ENCODE results near the gene HS6ST1. TPM values are rescaled to one million over a fixed set of nuclear protein-coding genes. Genes with fewer than 3 reads are reported as not detected.
A peak's percentile ranks its signal among the peaks of the same experiment; 100 is the strongest.

The HS6ST1 gene
- total and polyA plus RNA-seq, 7 donors = 12.0 to 27.4 (median 17.1) TPM

DNA sequence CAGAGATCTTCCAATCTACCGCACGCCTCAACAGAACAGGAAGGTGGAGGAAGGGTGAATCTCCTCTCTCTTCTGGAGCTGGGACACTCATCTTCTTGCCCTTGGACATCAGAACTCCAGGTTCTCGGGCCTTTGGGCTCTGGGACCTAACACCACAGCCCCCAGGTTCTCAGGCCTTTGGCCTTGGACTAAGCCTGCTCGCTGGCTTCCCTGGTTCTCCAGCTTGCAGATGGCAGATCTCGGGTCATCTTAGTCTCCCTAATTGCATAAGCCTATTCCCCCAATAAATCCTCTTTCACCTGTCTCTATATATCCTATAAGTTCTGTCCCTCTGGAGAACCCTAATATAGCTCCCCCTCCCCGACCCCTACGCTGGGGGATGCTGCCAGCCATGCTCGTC is 14.8 kb downstream of the HS6ST1 start:
- Histone ChIP-seq H3K36me3 (no peaks in the 10 kb centered on the region), H3K4me3 (no peak overlapping the region), H3K27ac (peak overlapping the region in 2 of 4 donors; percentile 89 to 93), H3K27me3 (no peaks in the 10 kb centered on the region), H3K4me1 (peaks cover 0 to 98% (median 81%) of the 10 kb centered on the region in 4 donors), H3K9me3 (no peaks in the 10 kb centered on the region)
- 95 to 96% methylated on average over 8 of the region's 8 CpGs for WGBS, 2 donors
- no peak for DNase-seq
- no peak for TF ChIP-seq EP300 (IDR thresholded peaks at IDR 0.05)
- TF ChIP-seq, protein P1, sequence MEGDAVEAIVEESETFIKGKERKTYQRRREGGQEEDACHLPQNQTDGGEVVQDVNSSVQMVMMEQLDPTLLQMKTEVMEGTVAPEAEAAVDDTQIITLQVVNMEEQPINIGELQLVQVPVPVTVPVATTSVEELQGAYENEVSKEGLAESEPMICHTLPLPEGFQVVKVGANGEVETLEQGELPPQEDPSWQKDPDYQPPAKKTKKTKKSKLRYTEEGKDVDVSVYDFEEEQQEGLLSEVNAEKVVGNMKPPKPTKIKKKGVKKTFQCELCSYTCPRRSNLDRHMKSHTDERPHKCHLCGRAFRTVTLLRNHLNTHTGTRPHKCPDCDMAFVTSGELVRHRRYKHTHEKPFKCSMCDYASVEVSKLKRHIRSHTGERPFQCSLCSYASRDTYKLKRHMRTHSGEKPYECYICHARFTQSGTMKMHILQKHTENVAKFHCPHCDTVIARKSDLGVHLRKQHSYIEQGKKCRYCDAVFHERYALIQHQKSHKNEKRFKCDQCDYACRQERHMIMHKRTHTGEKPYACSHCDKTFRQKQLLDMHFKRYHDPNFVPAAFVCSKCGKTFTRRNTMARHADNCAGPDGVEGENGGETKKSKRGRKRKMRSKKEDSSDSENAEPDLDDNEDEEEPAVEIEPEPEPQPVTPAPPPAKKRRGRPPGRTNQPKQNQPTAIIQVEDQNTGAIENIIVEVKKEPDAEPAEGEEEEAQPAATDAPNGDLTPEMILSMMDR (IDR thresholded peaks at IDR 0.05) = no peak
- no peak for TF ChIP-seq POLR2A (IDR thresholded peaks at IDR 0.05)
- TF ChIP-seq POLR2AphosphoS5 (IDR thresholded peaks at IDR 0.05) = no peak
- intact Hi-C loops (cut with DNase I) = no loop called here

DNA sequence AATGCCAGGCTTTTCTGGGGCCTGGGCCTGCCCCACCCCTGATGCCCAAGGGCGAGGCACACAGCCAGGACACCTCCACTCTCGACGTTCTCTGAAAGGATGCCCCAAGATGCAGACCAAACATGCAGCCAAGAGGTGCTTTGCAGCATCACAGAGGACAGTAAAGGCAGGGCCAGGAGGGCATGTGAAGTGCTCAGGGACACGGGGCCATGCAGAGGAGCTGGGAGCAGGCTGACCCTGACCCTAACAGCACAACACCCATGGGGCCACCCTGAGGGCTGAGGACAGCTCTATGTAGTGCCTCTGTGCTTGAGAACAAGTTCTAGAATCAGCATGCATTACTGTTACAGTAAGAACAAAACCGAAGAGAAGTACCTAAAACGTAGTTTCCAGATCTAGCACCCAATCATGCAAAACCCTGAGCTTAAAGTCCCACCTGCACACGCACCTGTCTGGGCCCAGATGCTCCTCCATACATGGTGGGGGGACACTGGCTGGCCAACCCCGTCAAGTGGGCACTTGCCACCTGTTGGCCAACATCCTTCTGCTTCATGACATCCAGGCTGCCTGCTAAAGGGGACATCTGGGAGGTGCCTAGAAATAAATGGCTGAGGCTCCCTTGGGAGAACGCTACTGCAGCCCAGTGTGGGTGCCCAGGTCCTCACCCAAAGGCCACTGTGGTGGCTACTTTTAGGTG is 15.4 kb downstream of the HS6ST1 start:
- DNase-seq = peak; percentile 62
- TF ChIP-seq EP300 (IDR thresholded peaks at IDR 0.05) = no peak
- no peak for TF ChIP-seq POLR2A (IDR thresholded peaks at IDR 0.05)
- TF ChIP-seq, protein P1 (IDR thresholded peaks at IDR 0.05) = no peak
- TF ChIP-seq POLR2AphosphoS5 (IDR thresholded peaks at IDR 0.05) = no peak
- H3K9me3 ChIP-seq = no peaks in the 10 kb centered on the region
- intact Hi-C loops (cut with DNase I) = no loop called here
- peak overlapping the region in 2 of 4 donors; percentile 89 to 93 for H3K27ac ChIP-seq
- H3K27me3 ChIP-seq = no peaks in the 10 kb centered on the region
- WGBS, 2 donors = 80 to 82% methylated on average over 9 of the region's 9 CpGs
- H3K36me3 ChIP-seq = no peaks in the 10 kb centered on the region
- H3K4me1 ChIP-seq = peaks cover 0 to 93% (median 75%) of the 10 kb centered on the region in 4 donors
- H3K4me3 ChIP-seq = no peak overlapping the region

DNA sequence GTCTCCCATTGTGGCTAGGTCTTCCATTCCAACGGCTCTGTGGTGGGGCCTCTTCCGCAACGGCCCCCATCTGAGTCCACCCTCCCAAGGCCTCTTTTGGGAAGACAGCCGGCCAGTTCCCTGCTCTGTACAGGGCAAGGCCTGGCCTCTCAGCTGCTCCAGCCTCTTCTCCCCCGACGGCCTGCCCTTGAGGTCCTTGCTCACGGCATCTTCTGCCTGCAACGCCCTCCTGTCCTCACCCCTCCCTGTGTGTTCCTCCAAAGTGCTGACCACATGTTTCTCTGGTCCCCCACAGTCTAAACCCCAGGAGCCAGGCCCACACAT is 16.0 kb downstream of the HS6ST1 start:
- Histone ChIP-seq H3K27me3 (no peaks in the 10 kb centered on the region), H3K4me3 (no peak overlapping the region), H3K9me3 (no peaks in the 10 kb centered on the region), H3K4me1 (peaks cover 0 to 88% (median 69%) of the 10 kb centered on the region in 4 donors), H3K27ac (peak overlapping the region; percentile 55 to 93 (median 84)), H3K36me3 (no peaks in the 10 kb centered on the region)
- no peak for DNase-seq
- TF ChIP-seq EP300 (IDR thresholded peaks at IDR 0.05) (no peak), POLR2A (IDR thresholded peaks at IDR 0.05) (no peak)
- 83 to 84% methylated on average over 8 of the region's 8 CpGs for WGBS, 2 donors
- intact Hi-C loops (cut with DNase I) = no loop called here

DNA sequence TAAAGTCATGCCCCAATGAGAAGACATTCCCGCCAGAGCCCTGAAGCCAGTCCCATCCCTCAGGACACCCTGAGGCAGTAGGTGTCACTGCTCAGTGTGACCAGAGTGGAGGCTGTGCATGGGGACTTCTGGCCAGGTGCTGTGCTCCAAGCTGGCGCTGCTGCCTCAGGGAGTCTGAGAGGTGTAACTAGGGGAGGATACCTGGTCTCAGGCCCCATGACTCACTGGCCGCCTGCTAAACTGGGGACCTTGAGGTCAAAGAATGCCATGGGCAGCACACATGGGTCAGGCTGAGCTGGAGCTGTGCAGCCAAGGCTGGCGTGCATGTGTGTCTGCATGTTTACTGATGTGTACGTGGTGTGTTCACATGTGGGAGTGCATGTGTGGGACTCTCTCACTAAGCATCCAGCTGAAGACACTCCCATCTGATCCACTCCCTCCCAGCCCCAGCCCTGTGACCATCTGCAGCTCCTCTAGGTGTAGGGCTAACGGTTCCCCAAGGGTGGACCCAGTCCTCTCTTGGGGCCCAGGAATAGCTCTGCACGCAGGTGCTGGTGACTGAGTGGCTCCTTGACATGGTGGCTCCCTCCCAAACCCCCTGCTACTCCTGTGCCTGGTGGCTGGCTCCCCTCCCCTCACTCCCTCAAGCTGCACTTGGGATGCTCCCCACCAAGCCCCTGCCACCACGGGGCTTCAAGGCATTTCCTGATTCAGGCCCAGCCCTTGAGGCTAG is 16.5 kb downstream of the HS6ST1 start:
- TF ChIP-seq EP300 (IDR thresholded peaks at IDR 0.05) (no peak), POLR2AphosphoS5 (IDR thresholded peaks at IDR 0.05) (no peak), POLR2A (IDR thresholded peaks at IDR 0.05) (no peak)
- TF ChIP-seq, protein P1 (IDR thresholded peaks at IDR 0.05) = no peak
- H3K4me3 ChIP-seq = no peak overlapping the region
- H3K27ac ChIP-seq = peak overlapping the region; percentile 55 to 93 (median 84)
- WGBS, 2 donors = 85 to 87% methylated on average over 8 of the region's 8 CpGs
- no peak for DNase-seq
- intact Hi-C loops (cut with DNase I) = no loop called here
- no peaks in the 10 kb centered on the region for H3K36me3 ChIP-seq
- H3K27me3 ChIP-seq = no peaks in the 10 kb centered on the region
- peaks cover 0 to 83% (median 64%) of the 10 kb centered on the region in 4 donors for H3K4me1 ChIP-seq
- H3K9me3 ChIP-seq = no peaks in the 10 kb centered on the region

DNA sequence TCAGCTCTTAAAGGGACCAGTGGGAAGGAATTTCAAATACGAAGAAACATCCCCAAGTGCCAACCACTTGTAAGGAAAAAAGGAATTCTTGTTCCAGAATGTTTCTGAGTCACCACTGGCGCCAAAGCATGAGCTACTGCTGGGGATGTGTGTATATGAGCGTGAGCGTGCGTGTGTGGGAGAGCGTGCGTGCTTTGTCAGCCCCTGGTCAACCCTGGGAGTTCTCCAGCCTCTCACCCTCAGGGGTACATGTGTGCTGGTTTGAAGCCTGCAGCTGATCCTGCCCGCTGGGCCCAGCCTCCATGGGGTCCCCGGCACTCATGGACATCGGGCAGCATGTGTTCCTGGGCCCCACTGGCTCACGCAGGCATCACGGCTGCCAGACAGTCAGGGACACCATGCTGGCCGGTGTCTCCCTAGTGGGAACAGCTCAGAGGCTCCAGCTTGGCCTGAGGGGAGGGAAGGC is 17.1 kb downstream of the HS6ST1 start:
- no peaks in the 10 kb centered on the region for H3K27me3 ChIP-seq
- intact Hi-C loops (cut with DNase I) = no loop called here
- peak overlapping the region; percentile 55 to 93 (median 84) for H3K27ac ChIP-seq
- DNase-seq = peak; percentile 84
- H3K9me3 ChIP-seq = no peaks in the 10 kb centered on the region
- H3K36me3 ChIP-seq = no peaks in the 10 kb centered on the region
- TF ChIP-seq POLR2AphosphoS5 (IDR thresholded peaks at IDR 0.05) = peak in 2 of 4 donors; percentile 36 to 66
- peak in 2 of 4 donors; percentile 78 to 83 for TF ChIP-seq EP300 (IDR thresholded peaks at IDR 0.05)
- no peak for TF ChIP-seq POLR2A (IDR thresholded peaks at IDR 0.05)
- TF ChIP-seq, protein P1 (IDR thresholded peaks at IDR 0.05) = no peak
- WGBS, 2 donors = 81 to 86% methylated on average over 13 of the region's 13 CpGs
- H3K4me3 ChIP-seq = no peak overlapping the region
- H3K4me1 ChIP-seq = peaks cover 0 to 76% (median 58%) of the 10 kb centered on the region in 4 donors
